SK-N-MC (cell line): ENCODE measurements around the gene CACNB1.

Experiments used
- EZH2 ChIP-seq: fragments of 200-600 bp; sonication (generic); IDR thresholded peaks from one replicate; pipeline ENCODE4 v1.6.1; 2017; ENCODE audit warnings: antibody characterized with exemption
- POLR2AphosphoS5 ChIP-seq: IDR thresholded peaks from 2 replicates; pipeline ENCODE4 v1.6.1; 2012; ENCODE audit warnings: mild to moderate bottlenecking, low read depth, low read length, borderline replicate concordance

GRCh38 chr17:39169101-39169500, 28.4 kb downstream of the CACNB1 start:
- TF ChIP-seq POLR2AphosphoS5, result no peak
- TF ChIP-seq EZH2, result no peak
